Tibial artery (tissue), 4 donors: ENCODE data around the gene CXorf58.
"Not testable (repeated sequence)": the region's sequence is repeated elsewhere in the genome, so short reads cannot be mapped to it uniquely, and the experiment has no call there.

Experiments used
- DNase-seq, 2 donors: peaks; one replicate each; pipeline ENCODE4 v3.0.0-alpha.2; 2019
- H3K27ac ChIP-seq, 2 donors: fragments of 200-600 bp; sonication (generic) in 1 of 2; 1 replicate in 1 of 2; 2 replicates in 1 of 2; pipeline ENCODE4 v1.5.1; 2018 to 2019; ENCODE audit warnings: mild to moderate bottlenecking in 1 of 2
- H3K27me3 ChIP-seq, 2 donors: fragments of 200-600 bp; sonication (generic) in 1 of 2; one replicate each; pipeline versions ENCODE4 v1.5.1 to v1.6.0; 2016 to 2019
- H3K36me3 ChIP-seq, 3 donors: fragments of 200-600 bp; sonication (generic) in 2 of 3; one replicate each; pipeline ENCODE4 v1.5.1; 2016 to 2019; ENCODE audit warnings: mild to moderate bottlenecking in 2 of 3
- H3K4me1 ChIP-seq, 4 donors: fragments of 200-600 bp; sonication (generic) in 2 of 4; 1 replicate in 3 of 4; 2 replicates in 1 of 4; pipeline ENCODE4 v1.5.1; 2016 to 2019
- H3K4me3 ChIP-seq, 2 donors: fragments of 200-600 bp; sonication (generic) in 1 of 2; 1 replicate in 1 of 2; 2 replicates in 1 of 2; pipeline ENCODE4 v1.5.1; 2018 to 2019; ENCODE audit warnings: mild to moderate bottlenecking in 2 of 2
- H3K9me3 ChIP-seq, 3 donors: fragments of 200-600 bp; sonication (generic) in 1 of 3; one replicate each; pipeline ENCODE4 v1.5.1; 2016 to 2019
- intact Hi-C: fragments of 100-400 bp; cut with DNase I; formaldehyde crosslinking; loops from one replicate; pipeline ENCODE4 v1.15.0; 2023; ENCODE audit warnings: low total_unique reads
- TF ChIP-seq, protein P1 (sequence below), 2 experiments: fragments of 200-600 bp in 1 of 2; fragments of 450-650 bp in 1 of 2; IDR thresholded peaks; one replicate each; pipeline ENCODE4 v1.5.1; 2017 to 2019; ENCODE audit warnings: antibody characterized with exemption in 2 of 2, mild to moderate bottlenecking in 1 of 2, moderate library complexity in 1 of 2

Gene CXorf58

DNA sequence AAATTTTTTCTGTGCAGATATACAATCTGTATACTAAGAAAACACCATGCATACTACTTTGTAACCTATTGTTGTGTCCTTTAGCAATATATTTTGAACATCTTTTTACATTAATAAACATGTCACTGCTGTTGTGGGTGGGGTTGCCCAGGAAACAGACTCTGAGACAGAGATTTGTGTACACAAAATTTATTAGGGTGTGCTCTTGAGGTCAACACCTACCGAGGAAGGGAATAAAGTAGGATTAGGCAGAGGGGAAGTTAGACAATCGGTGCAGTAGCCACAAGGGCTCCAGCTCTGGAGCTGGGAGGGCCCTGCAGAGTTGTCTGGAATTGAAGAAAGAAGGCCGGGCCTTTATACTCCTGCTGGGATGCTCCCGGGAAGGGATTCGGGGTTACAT lies 56.4 kb downstream of the CXorf58 start:
- DNase-seq, result no peak
- Histone ChIP-seq H3K27me3 (no peaks in the 10 kb centered on the region), H3K9me3 (peaks cover 0 to 4% (median 0%) of the 10 kb centered on the region in 3 donors), H3K4me1 (no peaks in the 10 kb centered on the region), H3K36me3 (no peaks in the 10 kb centered on the region), H3K4me3 (no peak overlapping the region), H3K27ac (no peak overlapping the region)
- intact Hi-C loops, result no loop called here
- TF ChIP-seq, protein P1, sequence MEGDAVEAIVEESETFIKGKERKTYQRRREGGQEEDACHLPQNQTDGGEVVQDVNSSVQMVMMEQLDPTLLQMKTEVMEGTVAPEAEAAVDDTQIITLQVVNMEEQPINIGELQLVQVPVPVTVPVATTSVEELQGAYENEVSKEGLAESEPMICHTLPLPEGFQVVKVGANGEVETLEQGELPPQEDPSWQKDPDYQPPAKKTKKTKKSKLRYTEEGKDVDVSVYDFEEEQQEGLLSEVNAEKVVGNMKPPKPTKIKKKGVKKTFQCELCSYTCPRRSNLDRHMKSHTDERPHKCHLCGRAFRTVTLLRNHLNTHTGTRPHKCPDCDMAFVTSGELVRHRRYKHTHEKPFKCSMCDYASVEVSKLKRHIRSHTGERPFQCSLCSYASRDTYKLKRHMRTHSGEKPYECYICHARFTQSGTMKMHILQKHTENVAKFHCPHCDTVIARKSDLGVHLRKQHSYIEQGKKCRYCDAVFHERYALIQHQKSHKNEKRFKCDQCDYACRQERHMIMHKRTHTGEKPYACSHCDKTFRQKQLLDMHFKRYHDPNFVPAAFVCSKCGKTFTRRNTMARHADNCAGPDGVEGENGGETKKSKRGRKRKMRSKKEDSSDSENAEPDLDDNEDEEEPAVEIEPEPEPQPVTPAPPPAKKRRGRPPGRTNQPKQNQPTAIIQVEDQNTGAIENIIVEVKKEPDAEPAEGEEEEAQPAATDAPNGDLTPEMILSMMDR (IDR thresholded peaks at IDR 0.05), result no peak

DNA sequence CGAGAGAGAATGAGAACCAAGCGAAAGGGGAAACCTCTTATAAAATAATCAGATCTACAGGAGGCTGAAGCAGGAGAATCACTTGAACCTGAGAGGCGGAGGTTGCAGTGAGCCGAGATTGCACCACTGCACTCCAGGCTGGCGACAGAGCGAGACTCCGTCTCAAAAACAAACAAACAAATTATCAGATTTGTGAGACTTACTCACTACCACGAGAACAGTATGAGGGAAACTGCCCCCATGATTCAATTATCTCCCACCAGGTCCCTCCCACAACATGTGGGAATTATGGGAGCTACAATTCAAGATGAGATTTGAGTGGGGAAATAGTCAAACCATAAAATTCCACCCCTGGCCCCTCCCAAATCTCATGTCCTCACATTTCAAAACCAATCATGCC lies 57.8 kb downstream of the CXorf58 start:
- H3K4me3 ChIP-seq, DNase-seq, H3K27ac ChIP-seq, H3K9me3 ChIP-seq, H3K27me3 ChIP-seq, intact Hi-C loops, H3K36me3 ChIP-seq, H3K4me1 ChIP-seq: not testable (repeated sequence)

DNA sequence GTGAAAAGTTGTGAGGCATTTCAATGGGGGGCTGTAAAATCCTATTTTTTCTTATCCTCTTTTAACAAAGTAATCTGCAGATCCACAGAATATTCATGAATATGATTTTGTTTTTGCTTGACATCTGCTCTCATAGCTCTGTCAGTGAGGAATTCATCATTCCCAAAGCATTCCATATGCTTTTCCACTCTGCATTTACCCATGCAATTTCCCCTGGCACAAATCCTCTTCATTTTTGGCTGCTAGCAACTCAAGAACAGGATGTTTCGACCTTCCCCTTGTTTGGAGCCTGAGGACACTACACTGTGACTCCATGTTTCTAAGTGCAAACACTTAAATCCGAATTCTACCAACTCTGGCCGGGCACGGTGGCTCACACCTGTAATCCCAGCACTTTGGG lies 70.7 kb downstream of the CXorf58 start:
- H3K27me3 ChIP-seq, result no peaks in the 10 kb centered on the region
- H3K4me1 ChIP-seq, result no peaks in the 10 kb centered on the region
- intact Hi-C loops, result no loop called here
- no peaks in the 10 kb centered on the region for H3K9me3 ChIP-seq
- peaks cover 0 to 3% (median 0%) of the 10 kb centered on the region in 3 donors for H3K36me3 ChIP-seq
- TF ChIP-seq, protein P1 (IDR thresholded peaks at IDR 0.05), result no peak
- H3K4me3 ChIP-seq, result no peak overlapping the region
- DNase-seq, result no peak
- H3K27ac ChIP-seq, result no peak overlapping the region

GRCh38 chrX:23980011-23980441 lies 72.2 kb downstream of the CXorf58 start:
- H3K27me3 ChIP-seq, result no peaks in the 10 kb centered on the region
- no peaks in the 10 kb centered on the region for H3K4me1 ChIP-seq
- peaks cover 0 to 3% (median 0%) of the 10 kb centered on the region in 3 donors for H3K36me3 ChIP-seq
- H3K27ac ChIP-seq, result no peak overlapping the region
- no peak overlapping the region for H3K4me3 ChIP-seq
- intact Hi-C loops, result no loop called here
- no peak for DNase-seq
- TF ChIP-seq, protein P1 (IDR thresholded peaks at IDR 0.05), result no peak
- H3K9me3 ChIP-seq, result no peaks in the 10 kb centered on the region

GRCh38 chrX:23981222-23981621 lies 73.4 kb downstream of the CXorf58 start:
- peaks cover 0 to 3% (median 0%) of the 10 kb centered on the region in 3 donors for H3K36me3 ChIP-seq
- TF ChIP-seq, protein P1 (IDR thresholded peaks at IDR 0.05), result no peak
- intact Hi-C loops, result no loop called here
- DNase-seq, result no peak
- no peaks in the 10 kb centered on the region for H3K4me1 ChIP-seq
- H3K27me3 ChIP-seq, result no peaks in the 10 kb centered on the region
- no peaks in the 10 kb centered on the region for H3K9me3 ChIP-seq
- no peak overlapping the region for H3K4me3 ChIP-seq
- no peak overlapping the region for H3K27ac ChIP-seq

- Histone ChIP-seq H3K4me1 (no peaks in the 10 kb centered on the region), H3K36me3 (peaks cover 0 to 3% (median 0%) of the 10 kb centered on the region in 3 donors), H3K27ac (no peak overlapping the region), H3K9me3 (no peaks in the 10 kb centered on the region), H3K27me3 (no peaks in the 10 kb centered on the region), H3K4me3 (no peak overlapping the region)
- TF ChIP-seq, protein P1 (IDR thresholded peaks at IDR 0.05), result no peak
- DNase-seq, result no peak
- intact Hi-C loops, result no loop called here
Measured at GRCh38 chrX:23981711-23982110, 73.9 kb downstream of the CXorf58 start.
